Hematopoietic multipotent progenitor cell treated with erythropoietin and hydrocortisone succinate and interleukin-3 and kit ligand, for 17 days (in vitro differentiated cells): ENCODE data around the gene RUNX3.
"Not testable (repeated sequence)": the region's sequence is repeated elsewhere in the genome, so short reads cannot be mapped to it uniquely, and the experiment has no call there.

Source experiments
- DNase-seq: peaks from one replicate; pipeline ENCODE4 v3.0.0-alpha.2; 2015; ENCODE audit warnings: low spot score

The RUNX3 gene

GRCh38 chr1:24901791-24902470, 28.1 kb downstream of the RUNX3 start:
- no peak for DNase-seq

GRCh38 chr1:24900985-24901781, 28.9 kb downstream of the RUNX3 start:
- no peak for DNase-seq

GRCh38 chr1:24900486-24900849, 29.6 kb downstream of the RUNX3 start:
- no peak for DNase-seq

GRCh38 chr1:24899581-24900485, 30.2 kb downstream of the RUNX3 start:
- DNase-seq = no peak

- DNase-seq = no peak
Measured at GRCh38 chr1:24898909-24899439, 31.1 kb downstream of the RUNX3 start.

GRCh38 chr1:24898152-24898908, 31.7 kb downstream of the RUNX3 start:
- no peak for DNase-seq

GRCh38 chr1:24897263-24898151, 32.6 kb downstream of the RUNX3 start:
- no peak for DNase-seq

- no peak for DNase-seq
Measured at GRCh38 chr1:24896596-24897262, 33.3 kb downstream of the RUNX3 start.

GRCh38 chr1:24896176-24896575, 33.9 kb downstream of the RUNX3 start:
- no peak for DNase-seq

GRCh38 chr1:24895511-24895910, 34.6 kb downstream of the RUNX3 start:
- DNase-seq = no peak

GRCh38 chr1:24894002-24894401, 36.1 kb downstream of the RUNX3 start:
- DNase-seq = no peak

- DNase-seq = no peak
Measured at GRCh38 chr1:24893431-24893830, 36.6 kb downstream of the RUNX3 start.

- DNase-seq = no peak
Measured at GRCh38 chr1:24892188-24893153, 37.6 kb downstream of the RUNX3 start.

GRCh38 chr1:24891367-24891766, 38.7 kb downstream of the RUNX3 start:
- not testable (repeated sequence) for DNase-seq

- no peak for DNase-seq
Measured at GRCh38 chr1:24890887-24891286, 39.2 kb downstream of the RUNX3 start.

- DNase-seq = no peak
Measured at GRCh38 chr1:24888971-24889676, 41.0 kb downstream of the RUNX3 start.

- no peak for DNase-seq
Measured at GRCh38 chr1:24888061-24888970, 41.8 kb downstream of the RUNX3 start.
